ENCODE data around the gene KRT79. TPM values are rescaled to one million over a fixed set of nuclear protein-coding genes. Genes with fewer than 3 reads are reported as not detected.

KRT79 gene
- total RNA-seq, 1 donor from 2014 or later, result not detected

DNA sequence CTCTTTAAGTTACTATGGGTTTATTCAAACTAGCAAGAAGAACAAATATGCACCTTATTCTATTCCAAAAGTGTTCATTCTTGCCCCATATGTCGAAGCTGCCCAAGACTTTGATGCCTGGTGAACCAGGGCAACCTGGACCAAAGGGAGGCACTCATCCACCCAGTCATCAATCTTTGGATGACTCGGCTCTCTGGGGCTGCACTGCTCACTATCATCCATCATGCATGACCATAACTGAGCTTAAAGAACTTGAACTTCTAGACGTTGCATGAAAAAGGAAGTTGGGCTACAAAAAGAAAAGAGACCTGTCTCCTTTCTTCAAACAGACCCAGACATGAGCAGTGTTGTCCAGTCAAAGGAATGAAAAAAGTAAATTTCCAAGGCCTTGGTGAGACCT lies 21.4 kb downstream of the KRT79 start:
- no peak for ATAC-seq

DNA sequence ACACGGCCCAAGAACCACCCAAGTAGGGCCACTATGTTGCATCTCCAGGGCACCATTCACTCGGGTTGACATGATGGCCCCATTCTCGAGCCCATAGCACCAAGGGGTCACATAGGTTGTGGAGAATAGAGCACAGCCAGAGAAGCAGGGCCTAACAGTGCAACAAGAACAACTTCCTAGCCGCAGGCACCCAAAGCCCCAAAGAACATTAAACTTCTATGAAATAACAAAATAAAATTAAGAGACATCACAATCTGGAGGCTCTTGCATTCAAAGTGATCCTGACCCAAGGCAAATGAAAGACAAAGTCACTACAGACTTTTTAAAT lies 22.1 kb downstream of the KRT79 start:
- ATAC-seq (no peak), DNase-seq (ENCODE audit: low spot score) (no peak)
- intact Hi-C loops (cut with DNase I), result no loop called here

More for the DNA sequence above, 21.4 kb downstream of the KRT79 start:
- no peak for DNase-seq (ENCODE audit: low spot score)
- intact Hi-C loops (cut with DNase I), result no loop called here

DNA sequence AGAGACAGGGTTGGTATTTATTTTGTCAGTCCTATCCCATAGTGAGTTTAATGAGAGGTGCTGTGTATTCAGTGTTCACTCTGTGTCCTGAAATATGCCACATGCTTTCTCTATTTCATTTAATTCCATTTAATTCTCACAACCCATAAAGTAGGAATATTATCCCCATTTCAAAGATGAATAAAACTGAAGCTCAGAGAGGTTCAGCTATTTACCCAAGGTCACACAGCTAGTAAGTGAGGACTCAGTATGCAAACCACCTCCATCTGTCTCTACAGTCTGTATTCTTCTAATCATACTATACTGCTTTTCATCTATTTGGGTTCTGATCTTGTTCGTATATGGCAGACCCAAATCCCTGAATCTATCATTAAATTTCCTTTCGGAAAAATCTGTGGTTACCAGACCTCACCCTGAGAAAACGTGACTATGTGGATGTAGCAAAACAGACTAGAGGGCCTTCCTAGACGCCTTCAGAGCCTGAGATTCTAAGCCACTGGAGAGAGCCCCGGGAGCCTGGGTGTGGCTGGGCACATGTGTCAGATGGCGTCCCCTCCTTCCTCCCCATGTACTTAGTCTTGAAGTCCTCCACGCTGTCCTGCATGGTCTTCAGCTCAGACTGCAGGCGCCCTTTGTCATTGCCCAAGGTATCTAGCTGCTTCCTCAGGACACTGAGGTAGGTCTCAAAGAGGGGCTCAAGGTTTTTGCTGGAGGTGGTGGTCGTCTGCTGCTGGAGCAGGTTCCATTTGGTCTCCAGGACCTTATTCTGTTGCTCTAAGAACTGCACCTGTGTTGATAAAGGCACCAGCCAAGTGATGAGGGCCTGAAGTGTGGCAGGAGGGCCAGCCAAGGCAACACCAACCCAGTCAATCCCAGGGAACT lies 22.7 kb downstream of the KRT79 start:
- intact Hi-C loops (cut with DNase I), result no loop called here
- ATAC-seq, result no peak
- DNase-seq (ENCODE audit: low spot score), result no peak

DNA sequence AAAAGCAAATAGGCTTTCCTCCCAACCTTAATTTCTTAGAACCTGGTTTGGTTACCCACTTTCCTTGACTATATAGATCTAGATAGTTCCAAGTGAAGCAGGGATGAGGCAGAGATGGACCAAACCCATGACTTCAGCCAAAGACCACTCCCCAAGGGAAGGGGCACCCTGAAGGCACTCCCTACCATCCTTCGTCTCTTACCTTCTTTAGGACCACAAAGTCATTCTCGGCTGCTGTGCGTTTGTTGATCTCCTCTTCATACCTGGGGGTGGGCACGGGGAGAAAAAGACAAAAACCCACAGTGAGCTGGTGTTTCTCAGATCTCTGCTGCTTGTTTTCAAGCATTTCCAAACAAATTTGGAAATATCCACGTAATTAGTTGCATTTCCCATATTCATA lies 23.6 kb downstream of the KRT79 start:
- ATAC-seq, result no peak
- intact Hi-C loops (cut with DNase I), result no loop called here

DNA sequence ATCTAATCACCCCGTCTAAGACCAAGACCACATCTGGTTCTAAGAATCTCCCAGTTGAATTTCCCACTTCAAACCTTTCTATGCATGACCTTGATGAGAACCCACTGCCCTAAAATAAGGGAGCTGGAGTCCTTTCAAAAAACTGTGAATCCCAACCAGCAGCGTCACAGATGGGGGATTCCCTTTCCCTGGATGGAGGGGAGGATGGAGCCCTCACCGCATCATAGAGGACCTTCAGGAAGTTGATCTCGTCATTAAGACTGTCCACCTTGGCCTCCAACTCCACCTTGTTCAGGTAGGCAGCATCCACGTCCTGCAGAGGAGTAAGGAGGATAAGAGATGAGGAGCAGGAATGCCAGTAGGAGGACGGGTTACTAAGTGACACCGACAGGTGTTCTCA lies 24.9 kb downstream of the KRT79 start:
- no peak for DNase-seq (ENCODE audit: low spot score)
- intact Hi-C loops (cut with DNase I), result no loop called here
- no peak for ATAC-seq

More for the DNA sequence above, 23.6 kb downstream of the KRT79 start:
- no peak for DNase-seq (ENCODE audit: low spot score)

DNA sequence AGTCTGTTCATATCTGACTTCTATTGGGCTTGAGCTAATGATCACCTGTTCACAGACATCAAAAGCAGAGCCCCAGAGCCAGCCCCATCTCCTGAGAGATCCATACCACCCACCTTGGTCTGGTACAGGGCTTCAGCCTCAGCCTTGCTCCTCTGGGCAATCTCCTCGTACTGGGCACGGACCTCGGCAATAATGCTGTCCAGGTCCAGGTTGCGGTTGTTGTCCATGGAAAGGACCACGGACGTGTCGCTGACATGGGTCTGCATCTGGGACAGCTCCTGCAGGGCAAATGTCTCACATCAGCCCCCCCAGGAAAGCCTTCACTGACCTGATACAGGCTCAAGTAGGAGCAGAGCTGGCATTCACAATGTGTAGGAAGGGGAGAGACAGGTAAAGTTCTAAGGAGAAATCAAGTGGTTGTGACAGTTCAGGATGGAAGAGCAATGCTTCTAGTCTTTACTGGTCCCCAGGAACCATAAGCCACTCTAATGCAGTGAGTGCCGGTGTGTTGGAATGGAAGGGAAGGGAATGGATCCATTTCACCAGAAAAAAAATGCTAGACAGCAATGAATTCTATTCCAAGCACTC lies 25.4 kb downstream of the KRT79 start:
- ATAC-seq (no peak), DNase-seq (ENCODE audit: low spot score) (no peak)
- intact Hi-C loops (cut with DNase I), result no loop called here

DNA sequence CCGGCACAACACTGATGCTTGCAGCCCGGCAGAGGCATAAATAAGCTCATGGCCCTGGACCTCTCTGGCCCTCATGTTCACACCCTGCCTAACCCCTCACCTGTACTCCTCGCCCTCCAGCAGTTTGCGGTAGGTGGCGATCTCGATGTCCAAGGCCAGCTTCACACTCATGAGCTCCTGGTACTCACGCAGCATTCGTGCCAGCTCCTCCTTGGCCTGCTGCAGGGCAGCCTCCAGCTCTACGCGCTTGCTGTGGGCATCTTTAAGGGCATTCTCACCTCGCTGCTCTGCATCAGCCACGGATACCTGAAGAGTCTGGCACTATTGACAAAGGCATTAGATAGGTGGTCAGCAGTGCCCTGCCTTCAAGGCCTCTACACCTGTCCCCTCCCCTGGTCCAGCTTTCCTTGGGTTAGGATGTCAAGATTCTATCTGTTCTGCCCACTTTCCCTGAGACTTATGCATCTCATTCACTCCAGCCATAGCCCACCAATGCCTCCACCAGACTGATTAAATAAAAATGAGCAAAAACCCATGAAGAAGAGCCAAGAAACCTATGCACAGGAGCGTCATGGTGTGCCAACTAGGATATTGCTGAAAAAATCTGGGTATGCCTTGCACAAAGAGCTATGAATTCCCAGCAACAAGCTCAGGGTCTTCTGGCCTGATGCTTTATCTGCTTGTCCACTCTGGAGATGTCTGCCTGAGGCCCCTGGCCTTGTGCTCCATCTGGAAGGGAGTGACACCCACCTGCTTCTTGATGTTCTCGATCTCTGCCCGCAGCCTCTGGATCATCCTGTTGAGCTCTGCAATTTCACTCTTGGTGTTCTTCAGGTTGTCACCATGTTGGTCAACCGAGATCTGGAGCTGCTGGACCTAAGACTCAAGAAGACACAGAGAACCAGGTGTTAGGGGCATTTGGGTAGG lies 26.3 kb downstream of the KRT79 start:
- ATAC-seq (no peak), DNase-seq (ENCODE audit: low spot score) (no peak)
- intact Hi-C loops (cut with DNase I), result no loop called here

DNA sequence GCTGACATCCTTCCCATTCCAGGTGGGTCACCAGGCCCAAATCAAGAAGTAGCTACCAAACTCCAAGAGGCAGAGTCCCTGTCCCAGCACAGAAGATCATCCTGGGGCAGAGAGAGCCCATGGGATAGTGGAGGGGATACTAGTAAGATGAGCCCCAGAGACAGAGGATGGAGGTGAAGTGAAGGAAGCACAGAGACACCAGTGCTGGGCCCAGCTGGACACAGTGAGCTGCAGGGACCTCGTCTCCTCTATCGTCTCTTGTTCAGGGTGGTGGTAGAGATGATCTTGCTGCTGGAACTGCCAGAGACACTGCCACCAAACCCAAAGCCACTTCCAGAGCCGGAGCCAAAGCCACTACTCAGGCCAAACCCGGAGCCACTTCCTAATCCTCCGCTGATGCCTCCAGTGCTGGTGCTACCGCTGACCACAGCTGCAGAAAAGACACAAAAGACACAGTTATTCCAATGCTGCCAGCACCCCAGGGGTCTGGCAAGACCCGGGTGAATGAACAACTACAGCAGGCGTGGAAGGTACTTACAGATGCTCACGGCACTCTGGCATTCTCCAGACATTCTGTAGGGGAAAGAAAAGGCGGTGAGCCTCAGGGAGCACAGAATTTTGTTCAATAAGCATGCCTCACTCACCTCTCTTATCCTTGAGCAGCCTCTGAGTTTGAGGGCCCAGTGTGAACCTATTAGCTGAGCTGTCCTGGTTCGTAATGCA lies 27.1 kb downstream of the KRT79 start:
- intact Hi-C loops (cut with DNase I), result no loop called here
- DNase-seq (ENCODE audit: low spot score) (no peak), ATAC-seq (no peak)

DNA sequence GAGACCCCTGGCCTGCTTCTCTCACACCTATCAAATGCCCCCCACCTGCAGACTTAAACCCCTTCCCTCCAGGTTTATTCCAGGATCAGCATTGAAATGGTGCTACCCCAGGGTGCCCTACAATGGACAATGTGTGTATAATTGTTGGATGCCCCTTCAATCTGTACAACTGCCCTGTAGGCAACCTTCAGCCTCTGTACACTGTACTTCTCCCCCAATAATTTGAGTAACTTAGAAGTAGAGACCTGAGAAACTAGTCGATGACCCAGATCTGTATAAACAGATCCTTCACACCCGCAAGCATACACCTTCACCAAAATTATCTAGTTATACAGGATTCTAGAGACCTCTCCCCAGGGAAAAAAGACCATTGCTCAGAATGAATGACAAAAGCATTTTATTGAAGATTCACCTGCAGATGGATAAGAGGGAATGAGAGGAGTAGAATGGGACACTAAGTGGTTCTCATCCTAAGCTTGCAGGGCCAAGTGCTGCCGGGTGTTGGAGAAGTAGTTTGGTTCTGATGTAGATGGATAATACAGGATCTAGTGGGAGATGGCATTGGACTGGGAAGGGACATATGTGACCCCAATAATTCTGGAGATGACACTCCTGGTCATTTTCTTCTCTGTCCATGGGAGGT lies 27.8 kb downstream of the KRT79 start:
- ATAC-seq (no peak), DNase-seq (ENCODE audit: low spot score) (no peak)
- intact Hi-C loops (cut with DNase I), result no loop called here

DNA sequence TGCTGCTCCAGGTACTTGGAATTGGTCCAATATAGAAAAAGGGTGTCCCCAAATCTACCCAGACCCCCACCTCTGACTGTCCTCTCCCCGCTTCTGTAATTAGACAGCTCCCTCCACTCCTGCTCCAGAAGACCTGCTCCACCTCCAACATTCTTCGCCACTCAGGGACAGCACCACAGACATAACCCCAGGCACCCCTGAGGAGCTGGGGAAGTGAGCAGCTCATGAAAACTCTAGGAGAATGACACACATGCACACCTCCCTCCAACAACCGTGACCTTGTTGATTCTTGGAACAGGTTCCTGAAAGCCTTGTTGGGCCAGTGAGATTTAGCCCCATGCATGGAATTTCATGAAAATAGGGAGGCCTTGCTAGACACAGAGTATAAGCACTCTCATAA lies 28.4 kb downstream of the KRT79 start:
- ATAC-seq (no peak), DNase-seq (ENCODE audit: low spot score) (no peak)
- intact Hi-C loops (cut with DNase I), result no loop called here

DNA sequence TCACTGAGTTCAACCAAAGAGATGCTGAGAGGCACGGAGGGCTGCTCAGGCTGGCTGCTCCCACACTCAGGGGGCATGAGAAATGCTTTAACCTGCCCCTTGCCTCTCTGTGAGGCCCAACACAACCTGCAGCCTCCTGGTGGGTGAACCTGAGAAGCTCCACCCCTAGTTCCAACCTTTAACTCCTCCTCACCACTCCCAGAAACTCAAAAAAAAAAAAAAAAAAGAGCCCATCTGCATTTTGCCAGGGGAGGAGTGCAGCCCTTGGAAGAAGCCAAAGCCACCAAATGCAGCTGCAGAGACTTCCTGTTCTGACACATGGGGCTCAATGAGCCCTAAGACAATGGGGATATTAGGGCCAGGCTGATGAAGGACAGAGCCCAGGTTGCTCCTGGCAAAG lies 29.1 kb downstream of the KRT79 start:
- intact Hi-C loops (cut with DNase I), result no loop called here
- DNase-seq (ENCODE audit: low spot score), result no peak
- ATAC-seq, result no peak

DNA sequence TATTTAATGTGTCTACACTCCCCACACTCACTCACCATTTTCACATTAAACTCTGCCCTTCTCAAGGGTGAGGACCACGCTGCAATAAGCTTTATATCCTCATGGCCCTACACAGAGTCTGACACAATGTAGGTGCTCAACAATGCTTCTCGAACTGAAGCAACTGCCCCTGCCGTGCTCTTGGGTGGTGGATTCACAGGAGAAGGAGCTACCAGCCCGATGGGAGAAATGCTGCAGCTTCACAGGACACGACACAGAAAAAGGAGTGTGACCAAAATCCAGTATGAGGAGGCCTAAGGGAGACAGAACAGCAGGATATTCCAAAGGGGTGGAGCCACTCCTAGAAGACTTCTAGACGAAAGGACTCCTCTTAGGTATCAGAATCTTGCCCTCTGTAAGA lies 31.7 kb downstream of the KRT79 start:
- ATAC-seq (no peak), DNase-seq (ENCODE audit: low spot score) (no peak)
- intact Hi-C loops (cut with DNase I), result no loop called here

DNA sequence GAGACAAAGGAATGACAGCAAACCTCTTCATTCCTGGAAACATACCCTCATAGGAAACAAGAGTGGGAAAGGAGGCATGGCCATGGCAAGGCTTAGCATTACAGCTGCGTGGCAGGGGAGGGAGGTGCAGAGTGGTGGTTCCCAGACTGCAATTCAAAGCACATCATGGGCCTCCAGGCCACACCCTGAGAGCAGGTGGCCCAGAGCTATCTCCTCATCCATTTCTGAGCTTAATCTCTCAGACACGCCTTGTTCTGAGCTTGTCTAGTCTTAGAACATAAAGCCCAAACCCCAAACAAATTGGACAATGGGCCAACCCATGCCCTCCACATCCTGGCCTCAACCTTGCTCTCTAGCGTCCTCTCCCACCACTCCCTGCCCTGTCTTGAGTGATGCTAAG lies 32.3 kb downstream of the KRT79 start:
- no peak for ATAC-seq
- intact Hi-C loops (cut with DNase I), result no loop called here
- DNase-seq (ENCODE audit: low spot score), result no peak

DNA sequence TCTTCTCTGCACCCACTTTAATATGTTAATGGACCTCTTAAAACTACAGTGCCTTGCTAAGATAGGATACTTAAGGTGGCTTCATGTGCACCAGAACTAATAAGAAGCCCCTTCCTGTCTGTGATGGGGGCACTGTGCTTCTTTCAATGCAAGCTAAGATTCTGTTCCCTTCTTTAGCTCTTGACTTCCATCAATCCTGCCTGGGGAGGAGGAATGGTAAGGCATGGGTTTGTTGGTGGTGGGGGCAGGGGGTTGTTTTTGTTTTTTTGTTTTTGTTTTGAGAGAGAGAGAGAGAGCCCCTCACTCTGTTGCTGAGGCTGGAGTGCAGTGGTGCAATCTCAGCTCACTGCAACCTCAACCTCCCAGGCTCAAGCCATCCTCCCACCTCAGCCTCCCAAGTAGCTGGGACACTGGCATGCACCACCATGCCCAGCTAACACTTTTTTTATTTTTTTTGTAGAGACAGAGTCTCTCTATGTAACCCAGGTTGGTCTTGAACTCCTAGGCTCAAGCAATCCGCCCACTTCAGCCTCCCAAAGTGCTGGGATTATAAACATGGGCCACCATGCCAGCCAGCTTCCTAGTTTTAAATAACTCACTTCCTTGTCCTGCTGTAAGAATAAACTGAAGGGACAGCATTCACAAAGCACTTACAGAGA lies 33.7 kb downstream of the KRT79 start:
- intact Hi-C loops (cut with DNase I), result no loop called here

DNA sequence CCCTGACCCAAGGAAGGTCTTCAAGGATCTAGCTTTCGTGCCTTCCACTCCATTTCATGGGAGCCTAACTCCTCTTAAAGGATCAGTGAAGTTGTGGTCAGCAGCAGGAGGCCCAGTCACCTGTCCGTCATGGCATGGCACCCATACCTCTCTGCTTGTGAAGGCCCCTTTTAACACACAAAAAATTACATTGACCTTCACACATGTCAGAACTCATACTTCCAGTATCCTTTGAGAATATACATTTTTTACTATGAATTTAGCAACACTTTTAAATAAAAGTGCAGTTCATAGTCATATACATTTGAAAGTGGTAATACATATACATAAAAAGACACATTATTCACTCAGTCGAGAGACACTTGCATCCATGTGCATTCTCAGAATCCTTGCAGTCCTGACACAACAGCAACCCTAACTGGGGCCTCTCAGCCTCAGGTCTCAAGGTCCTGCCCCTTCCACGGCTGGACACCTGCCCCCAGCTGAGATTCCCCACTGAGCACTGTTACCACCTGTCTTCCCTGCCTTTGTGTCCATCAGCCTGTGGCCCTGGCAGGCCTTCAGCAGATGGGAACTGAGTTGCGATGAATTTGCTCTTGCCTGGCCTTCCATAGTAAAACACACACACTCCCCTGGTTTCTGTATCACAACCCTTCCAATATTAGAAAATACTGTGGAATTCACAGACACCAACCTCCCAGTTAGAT lies 34.5 kb downstream of the KRT79 start:
- intact Hi-C loops (cut with DNase I), result no loop called here
- ATAC-seq (no peak), DNase-seq (ENCODE audit: low spot score) (no peak)

More for the DNA sequence above, 33.7 kb downstream of the KRT79 start:
- no peak for ATAC-seq
- DNase-seq (ENCODE audit: low spot score), result no peak

DNA sequence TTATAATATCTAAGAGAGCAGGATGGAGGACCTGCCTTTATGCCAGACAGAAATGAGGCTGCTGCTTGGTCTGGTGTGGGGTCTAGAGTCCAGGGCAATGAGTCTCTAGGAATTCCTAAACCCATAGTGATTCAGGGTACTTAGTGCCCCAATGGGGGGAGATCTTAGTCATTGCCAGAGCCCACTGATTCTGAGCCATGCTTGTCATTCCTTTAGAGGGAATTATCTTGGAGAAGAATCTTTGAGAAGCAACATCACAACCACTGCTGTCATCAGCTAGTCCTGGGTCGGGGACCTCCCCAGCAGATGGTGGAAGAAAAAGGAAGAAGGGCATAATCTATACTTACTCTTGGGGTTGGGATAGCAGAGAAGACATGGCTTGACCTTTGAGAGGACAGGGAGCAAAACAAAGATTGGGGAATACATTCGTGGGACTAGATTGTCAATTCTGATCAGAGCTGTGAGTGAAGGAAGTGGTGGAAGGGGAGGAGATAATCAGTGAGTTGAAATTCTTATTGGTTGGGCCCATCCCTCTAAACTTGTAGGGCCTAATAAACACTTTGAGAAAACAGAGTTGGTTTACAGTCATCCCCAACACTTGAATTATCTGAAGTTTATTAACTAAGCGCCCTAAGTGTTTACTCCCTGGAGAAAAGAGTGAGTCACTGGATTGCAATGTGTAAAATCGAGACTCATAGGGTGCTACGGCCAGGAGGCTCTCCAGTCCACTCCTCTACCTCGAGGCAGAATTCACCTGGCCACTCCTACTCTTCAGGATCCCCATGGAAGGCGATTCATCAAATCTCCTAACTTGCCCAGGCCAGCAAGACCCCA lies 35.2 kb downstream of the KRT79 start:
- ATAC-seq, result no peak

More for the DNA sequence above, 35.2 kb downstream of the KRT79 start:
- intact Hi-C loops (cut with DNase I), result no loop called here
- no peak for DNase-seq (ENCODE audit: low spot score)

All from sciatic nerve (tissue), 2 donors.